Progenitor cell of endocrine pancreas (in vitro differentiated cells): ENCODE measurements around the gene MYL3. TPM values are rescaled to one million over a fixed set of nuclear protein-coding genes. Genes with fewer than 3 reads are reported as not detected.

Experiments used
- DNase-seq: peaks from one replicate; pipeline ENCODE4 v3.0.0; 2021; ENCODE audit warnings: low spot score; ENCODE audit not compliant: unreplicated experiment
- H3K27ac Mint-ChIP-seq: 2 replicates; pipeline ENCODE4 v1.8.0; 2021; ENCODE audit warnings: mild to moderate bottlenecking, moderate library complexity, mixed read lengths
- H3K27me3 Mint-ChIP-seq: 2 replicates; pipeline ENCODE4 v1.8.0; 2021; ENCODE audit warnings: mixed read lengths
- H3K36me3 Mint-ChIP-seq: 2 replicates; pipeline ENCODE4 v1.8.0; 2022; ENCODE audit warnings: mixed read lengths; ENCODE audit not compliant: insufficient read depth
- H3K4me1 Mint-ChIP-seq: 2 replicates; pipeline ENCODE4 v1.8.0; 2021; ENCODE audit warnings: low read depth, mixed read lengths
- H3K4me3 Mint-ChIP-seq: 2 replicates; pipeline ENCODE4 v1.8.0; 2021; ENCODE audit warnings: low read depth, mild to moderate bottlenecking, moderate library complexity, mixed read lengths
- H3K9me3 Mint-ChIP-seq: 2 replicates; pipeline ENCODE4 v1.8.0; 2021; ENCODE audit warnings: low read depth, mixed read lengths
- total RNA-seq: library from RNA; stranded (reverse); gene quantifications from 2 replicates; pipeline ENCODE4 v1.2.1, GENCODE V29; 2021
- TF ChIP-seq, protein P1 (sequence below): fragments of 200-600 bp; sonication (generic); IDR thresholded peaks from one replicate; pipeline ENCODE4 v1.5.0; 2021; ENCODE audit warnings: antibody characterized with exemption, mild to moderate bottlenecking; ENCODE audit not compliant: unreplicated experiment

MYL3 gene
- total RNA-seq, 1 donor from 2014 or later, result not detected

DNA sequence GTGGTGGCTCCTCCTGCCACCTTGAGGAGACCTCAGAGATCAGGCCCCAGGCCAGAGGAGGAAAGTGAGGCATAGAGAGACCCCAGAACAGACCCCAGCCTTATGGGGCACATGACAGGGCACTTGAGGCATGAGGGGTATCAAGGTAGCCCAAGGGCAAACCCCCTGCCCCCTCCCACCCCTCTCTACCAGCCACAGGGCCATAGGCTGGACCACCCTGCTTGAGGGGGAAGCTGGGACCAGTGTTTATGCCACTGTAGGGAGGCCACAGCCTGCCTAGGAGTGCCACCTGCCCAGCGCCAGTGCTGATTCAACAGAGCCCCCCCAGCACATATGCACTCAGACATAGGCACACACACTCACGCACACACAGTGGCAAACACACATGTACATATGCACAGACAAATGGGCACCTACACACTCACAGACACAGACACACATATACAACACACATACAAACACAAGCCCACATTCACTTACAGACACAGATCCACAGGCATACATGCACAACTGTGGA is 10.3 kb downstream of the MYL3 start:
- no peak overlapping the region for H3K27ac Mint-ChIP-seq
- TF ChIP-seq, protein P1, sequence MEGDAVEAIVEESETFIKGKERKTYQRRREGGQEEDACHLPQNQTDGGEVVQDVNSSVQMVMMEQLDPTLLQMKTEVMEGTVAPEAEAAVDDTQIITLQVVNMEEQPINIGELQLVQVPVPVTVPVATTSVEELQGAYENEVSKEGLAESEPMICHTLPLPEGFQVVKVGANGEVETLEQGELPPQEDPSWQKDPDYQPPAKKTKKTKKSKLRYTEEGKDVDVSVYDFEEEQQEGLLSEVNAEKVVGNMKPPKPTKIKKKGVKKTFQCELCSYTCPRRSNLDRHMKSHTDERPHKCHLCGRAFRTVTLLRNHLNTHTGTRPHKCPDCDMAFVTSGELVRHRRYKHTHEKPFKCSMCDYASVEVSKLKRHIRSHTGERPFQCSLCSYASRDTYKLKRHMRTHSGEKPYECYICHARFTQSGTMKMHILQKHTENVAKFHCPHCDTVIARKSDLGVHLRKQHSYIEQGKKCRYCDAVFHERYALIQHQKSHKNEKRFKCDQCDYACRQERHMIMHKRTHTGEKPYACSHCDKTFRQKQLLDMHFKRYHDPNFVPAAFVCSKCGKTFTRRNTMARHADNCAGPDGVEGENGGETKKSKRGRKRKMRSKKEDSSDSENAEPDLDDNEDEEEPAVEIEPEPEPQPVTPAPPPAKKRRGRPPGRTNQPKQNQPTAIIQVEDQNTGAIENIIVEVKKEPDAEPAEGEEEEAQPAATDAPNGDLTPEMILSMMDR, result no peak
- no peaks in the 10 kb centered on the region for H3K9me3 Mint-ChIP-seq
- H3K36me3 Mint-ChIP-seq, result no peaks in the 10 kb centered on the region
- no peak overlapping the region for H3K4me3 Mint-ChIP-seq
- peaks cover 6% of the 10 kb centered on the region for H3K4me1 Mint-ChIP-seq
- H3K27me3 Mint-ChIP-seq, result peaks cover 23% of the 10 kb centered on the region
- no peak for DNase-seq

DNA sequence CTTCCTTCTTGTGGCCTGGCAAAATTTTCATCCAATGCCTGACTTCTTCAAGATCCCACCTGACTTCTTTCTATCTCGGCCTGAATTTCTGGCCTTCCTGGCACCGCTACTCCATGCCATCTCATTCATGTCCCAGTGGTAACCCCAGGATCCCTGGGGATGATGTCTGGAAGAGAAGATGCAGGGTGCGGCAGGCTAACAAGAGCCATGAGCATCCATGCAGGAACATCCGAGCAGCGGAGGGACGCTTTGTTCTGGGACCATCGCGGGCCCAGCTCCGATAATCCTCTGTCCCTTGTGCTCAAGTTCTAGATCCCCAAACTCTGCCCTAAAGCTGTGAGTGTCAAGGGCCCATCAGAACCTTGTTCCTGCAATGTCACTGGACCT is 10.9 kb downstream of the MYL3 start:
- H3K4me3 Mint-ChIP-seq, result no peak overlapping the region
- H3K36me3 Mint-ChIP-seq, result no peaks in the 10 kb centered on the region
- no peak for DNase-seq
- TF ChIP-seq, protein P1, result no peak
- H3K4me1 Mint-ChIP-seq, result peaks cover 6% of the 10 kb centered on the region
- no peak overlapping the region for H3K27ac Mint-ChIP-seq
- peaks cover 20% of the 10 kb centered on the region for H3K27me3 Mint-ChIP-seq
- H3K9me3 Mint-ChIP-seq, result no peaks in the 10 kb centered on the region

DNA sequence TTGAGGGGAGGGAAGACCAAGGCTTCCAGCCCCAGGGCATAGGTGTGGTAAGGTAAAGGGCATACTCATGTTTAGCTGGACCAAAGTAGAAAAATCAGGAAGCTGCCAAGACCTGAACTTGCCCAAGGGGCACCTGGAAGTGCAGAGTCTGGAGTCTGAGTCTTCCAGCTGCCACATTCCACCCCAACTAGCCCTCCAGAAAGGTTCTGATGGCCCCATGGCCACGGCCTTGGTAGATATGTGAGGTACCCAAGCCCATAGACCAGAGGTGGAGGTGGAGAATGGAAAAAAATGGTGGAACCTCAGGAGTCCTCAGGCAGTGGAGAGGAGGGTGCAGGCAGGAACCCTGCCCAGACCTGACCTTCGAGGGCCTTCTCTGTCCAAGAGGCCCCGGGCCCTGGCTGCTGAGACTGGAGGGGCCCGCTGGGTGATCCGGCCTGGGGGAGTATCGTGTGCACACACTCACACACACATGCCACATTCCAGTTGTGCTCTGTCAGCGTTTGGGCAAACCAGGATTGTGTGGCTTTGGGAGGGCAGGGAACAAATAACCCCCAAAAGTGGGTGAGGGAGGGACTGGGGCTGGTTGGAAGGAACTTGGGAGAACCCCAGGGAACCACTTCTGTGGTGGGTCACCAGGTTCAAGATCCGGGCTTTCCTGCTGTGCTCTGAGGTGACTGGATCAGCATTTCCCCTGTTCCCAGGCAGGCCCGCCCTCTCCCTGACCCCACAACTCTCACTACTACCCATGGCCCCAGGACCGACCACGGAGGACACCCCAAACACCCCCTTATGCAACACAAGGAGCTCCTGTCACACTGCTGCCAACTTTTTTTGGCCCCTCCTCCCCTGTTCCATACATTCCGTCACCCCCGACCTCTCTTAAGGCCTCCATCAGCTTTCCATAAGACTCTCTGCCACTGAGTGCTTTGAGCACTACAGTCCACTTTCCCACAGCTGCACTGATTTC is 11.6 kb downstream of the MYL3 start:
- H3K4me1 Mint-ChIP-seq, result peaks cover 6% of the 10 kb centered on the region
- no peak for DNase-seq
- no peaks in the 10 kb centered on the region for H3K9me3 Mint-ChIP-seq
- peaks cover 20% of the 10 kb centered on the region for H3K27me3 Mint-ChIP-seq
- H3K27ac Mint-ChIP-seq, result no peak overlapping the region
- no peak overlapping the region for H3K4me3 Mint-ChIP-seq
- H3K36me3 Mint-ChIP-seq, result no peaks in the 10 kb centered on the region
- TF ChIP-seq, protein P1, result no peak

DNA sequence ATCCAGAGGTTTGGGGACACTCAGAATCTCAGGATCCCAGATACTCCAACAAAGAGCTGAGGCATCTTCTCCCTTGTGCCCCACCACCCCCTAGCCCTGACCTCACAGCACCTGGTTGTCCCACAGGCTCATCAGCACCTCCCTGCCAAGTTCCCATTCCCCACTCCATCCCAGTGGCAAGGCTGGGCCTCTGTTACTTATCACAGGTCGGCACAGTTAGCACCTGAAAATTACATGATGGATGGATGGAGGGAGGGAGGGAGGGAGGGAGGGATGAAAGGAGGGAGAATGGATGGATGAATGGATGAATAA is 12.8 kb downstream of the MYL3 start:
- Mint-ChIP-seq H3K27me3 (peaks cover 14% of the 10 kb centered on the region), H3K4me3 (no peak overlapping the region)
- TF ChIP-seq, protein P1, result no peak

DNA sequence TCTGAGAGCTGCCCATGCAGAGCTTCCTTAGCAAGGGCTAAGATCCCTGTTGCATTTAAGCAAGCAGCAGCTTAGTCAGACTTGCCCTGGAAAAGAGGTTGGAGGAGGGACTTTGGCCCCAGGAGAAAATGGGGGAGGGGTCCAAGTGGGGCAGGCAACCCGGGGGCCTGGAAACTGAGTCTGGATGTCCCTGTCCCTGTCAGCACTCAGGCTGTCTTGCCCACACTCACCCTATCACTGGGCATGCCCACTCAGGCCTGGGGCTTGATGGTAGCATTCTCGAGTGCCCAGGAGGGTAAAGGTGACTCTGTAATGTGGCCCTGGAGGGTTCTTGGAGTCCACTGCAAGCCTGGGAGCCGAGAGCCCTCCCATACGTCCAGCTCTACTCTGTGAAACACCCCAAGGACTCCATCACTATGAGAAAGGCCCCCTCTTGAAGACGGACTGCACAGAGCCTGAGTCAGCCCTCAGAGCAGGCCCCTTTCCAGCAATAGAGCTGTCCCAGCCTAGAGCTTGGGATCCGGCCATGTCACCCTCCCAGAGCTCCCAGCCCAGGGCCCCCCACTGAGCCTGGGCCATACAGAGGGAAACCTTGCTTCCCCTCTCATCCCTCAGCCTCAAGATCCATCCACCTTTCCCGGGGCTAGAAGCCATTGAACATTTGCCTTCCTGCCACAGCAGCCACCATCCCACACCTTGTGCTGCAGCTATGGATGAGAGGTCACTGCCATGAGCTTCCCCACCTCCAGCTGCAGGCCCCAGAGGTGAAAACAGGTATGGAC is 13.4 kb downstream of the MYL3 start:
- H3K4me1 Mint-ChIP-seq, result peaks cover 4% of the 10 kb centered on the region
- DNase-seq, result no peak
- peak overlapping the region; percentile 52 for H3K27ac Mint-ChIP-seq

More for the DNA sequence above, 12.8 kb downstream of the MYL3 start:
- no peak for DNase-seq
- Mint-ChIP-seq H3K36me3 (no peaks in the 10 kb centered on the region), H3K4me1 (peaks cover 2% of the 10 kb centered on the region), H3K9me3 (no peaks in the 10 kb centered on the region), H3K27ac (no peak overlapping the region)

More for the DNA sequence above, 13.4 kb downstream of the MYL3 start:
- no peaks in the 10 kb centered on the region for H3K9me3 Mint-ChIP-seq
- no peak overlapping the region for H3K4me3 Mint-ChIP-seq
- peaks cover 11% of the 10 kb centered on the region for H3K27me3 Mint-ChIP-seq
- H3K36me3 Mint-ChIP-seq, result no peaks in the 10 kb centered on the region
- TF ChIP-seq, protein P1, result no peak
